GM18868 (cell line): Measurements from ENCODE around the gene DDHD1.
"Not testable (repeated sequence)": the region's sequence is repeated elsewhere in the genome, so short reads cannot be mapped to it uniquely, and the experiment has no call there.

Source experiments
- ATAC-seq: cut with Tn5 transposase; IDR thresholded peaks from one replicate; pipeline ENCODE4 v1.9.1; 2021; ENCODE audit warnings: mild to moderate bottlenecking, moderate library complexity; ENCODE audit not compliant: unreplicated experiment

DDHD1 gene

DNA sequence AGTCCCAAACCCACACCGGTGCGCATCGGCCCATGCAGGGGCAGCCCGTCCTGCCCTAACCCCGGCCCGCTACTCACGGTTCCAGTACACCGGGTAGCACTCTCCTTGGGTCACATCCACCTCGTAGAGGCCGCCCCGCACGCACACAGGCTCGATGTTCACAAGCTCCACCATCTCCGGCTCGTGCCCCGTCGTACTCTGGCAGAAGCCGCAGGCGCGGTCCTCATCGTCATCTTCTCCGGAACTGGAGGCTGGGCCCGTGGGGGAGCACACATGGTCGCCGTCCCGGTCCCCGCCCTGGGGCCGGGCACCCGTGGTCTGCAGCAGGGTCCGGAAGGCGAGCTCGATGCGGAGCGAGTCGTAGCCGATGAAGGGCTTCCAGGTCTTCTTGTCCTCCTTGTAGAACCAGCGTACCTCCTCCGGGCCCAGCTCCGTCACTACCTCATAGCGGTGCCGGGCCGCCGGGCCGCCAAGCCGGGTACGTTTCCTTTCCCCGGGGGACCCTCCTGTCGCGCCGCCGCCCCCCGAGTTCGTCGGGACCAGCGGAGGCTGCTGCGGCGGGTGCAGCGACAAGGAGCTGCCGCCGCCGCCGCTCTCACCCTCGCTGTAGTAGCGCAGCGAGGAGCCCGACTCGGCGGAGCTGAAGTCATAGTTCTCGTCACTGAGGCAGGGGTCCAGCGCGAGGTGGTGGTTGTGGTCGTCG is 788 bp downstream of the DDHD1 start:
- ATAC-seq, result peak; percentile 15

DNA sequence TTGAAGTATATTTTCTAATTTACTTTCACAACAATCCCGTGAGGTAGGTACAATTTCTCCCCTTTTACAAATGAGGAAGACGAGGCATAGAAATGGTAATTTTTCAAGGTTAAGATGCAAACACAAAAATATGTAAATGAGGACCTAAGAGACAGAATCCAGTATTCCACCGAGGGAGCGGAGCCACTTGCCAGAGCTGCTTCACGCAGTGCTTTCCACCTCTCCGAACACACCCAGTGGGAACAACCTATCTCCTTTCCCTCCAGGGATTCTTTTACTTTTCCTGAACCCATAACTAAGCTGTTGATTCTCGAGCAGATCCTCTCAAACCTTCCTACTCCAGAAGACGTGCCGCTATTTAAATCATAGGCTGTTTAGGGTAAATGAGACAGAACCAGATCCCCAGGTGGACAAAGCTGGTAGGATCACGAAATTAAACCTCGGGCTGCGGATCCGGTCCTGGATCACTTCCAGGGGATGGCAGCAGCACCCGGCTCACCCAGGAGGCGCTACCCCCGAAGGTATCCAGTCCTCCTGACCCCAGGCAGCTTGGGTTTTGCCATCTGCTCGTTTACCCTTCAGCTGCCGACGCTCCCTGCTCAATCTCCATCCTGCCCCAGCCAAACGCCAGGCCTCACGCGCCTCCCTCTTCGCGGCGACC is 1.5 kb downstream of the DDHD1 start:
- ATAC-seq, result no peak

DNA sequence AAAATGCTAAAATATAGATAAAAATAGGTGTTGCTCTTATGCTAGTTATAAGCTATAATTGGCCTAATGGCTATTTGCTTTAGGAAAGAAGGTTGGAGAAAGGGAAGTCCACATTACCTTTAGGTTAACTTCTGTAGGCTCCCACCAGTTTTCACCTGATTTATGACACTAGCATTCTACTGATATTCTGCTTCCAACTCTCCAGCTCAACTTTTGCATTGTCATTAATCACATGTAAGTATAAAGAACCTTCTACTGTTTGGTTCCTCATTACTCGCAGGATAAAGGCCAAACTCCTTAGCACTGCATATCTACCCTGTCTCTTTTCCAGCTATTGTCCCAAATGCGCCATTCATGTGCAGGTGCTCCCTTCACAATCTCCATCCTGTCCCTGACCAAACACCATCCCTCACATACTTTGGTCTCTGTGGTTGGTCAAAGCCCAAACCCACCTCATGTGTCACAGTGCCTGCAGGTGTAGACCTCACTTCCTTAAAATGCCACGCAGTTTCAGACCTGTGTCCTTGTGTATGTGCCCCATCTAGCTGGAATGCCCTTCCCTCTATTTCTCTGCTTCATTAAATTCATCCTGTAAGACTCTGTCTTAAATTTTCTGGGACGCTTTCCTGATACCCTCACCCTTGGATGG is 3.3 kb downstream of the DDHD1 start:
- ATAC-seq, result no peak

GRCh38 chr14:53148671-53149070 is 4.5 kb downstream of the DDHD1 start:
- ATAC-seq, result peak; percentile 20

DNA sequence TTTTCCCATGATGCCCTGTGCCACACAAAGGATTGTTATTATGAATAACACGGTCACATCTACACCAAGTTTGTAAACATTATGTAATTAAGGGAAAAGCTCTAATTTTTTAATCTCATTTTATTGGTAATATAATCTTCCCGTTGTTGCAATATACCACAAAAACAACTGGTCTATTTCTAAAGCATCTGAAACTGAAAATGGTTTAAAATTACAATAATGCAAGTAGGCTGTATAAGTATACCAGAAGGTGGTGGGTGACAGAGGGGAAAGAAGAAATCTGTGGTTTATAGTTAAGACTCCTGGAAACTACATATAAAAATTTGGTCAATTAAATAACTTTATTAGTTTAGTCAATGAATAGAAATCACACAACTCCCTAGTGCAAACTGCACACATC is 5.2 kb downstream of the DDHD1 start:
- ATAC-seq, result no peak

- no peak for ATAC-seq
Observed at GRCh38 chr14:53147208-53147607, 5.9 kb downstream of the DDHD1 start.

DNA sequence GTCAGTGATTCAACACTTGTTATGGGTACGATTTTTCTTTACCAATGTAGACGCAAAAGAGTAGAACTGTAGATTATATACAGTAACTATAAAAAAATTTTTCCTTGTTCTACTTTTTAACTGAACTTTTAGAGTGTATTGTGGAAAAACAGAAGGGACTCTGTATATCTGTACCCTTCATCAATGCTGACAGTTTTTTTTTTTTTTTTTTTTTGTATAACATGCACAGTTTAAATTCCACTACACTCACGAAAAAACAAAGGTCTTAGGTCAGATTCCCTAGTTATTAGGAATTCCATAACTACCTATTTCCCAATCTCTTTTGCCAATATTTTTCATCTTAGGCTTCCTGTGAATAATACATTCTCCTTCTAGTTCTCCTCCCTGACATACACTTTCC is 6.4 kb downstream of the DDHD1 start:
- no peak for ATAC-seq

GRCh38 chr14:53144244-53144643 is 8.9 kb downstream of the DDHD1 start:
- peak; percentile 83 for ATAC-seq

- ATAC-seq, result no peak
Observed at GRCh38 chr14:53140585-53140984, 12.5 kb downstream of the DDHD1 start.

- no peak for ATAC-seq
Observed at GRCh38 chr14:53137568-53138203, 15.4 kb downstream of the DDHD1 start.

GRCh38 chr14:53130491-53130890 is 22.6 kb downstream of the DDHD1 start:
- ATAC-seq, result not testable (repeated sequence)

DNA sequence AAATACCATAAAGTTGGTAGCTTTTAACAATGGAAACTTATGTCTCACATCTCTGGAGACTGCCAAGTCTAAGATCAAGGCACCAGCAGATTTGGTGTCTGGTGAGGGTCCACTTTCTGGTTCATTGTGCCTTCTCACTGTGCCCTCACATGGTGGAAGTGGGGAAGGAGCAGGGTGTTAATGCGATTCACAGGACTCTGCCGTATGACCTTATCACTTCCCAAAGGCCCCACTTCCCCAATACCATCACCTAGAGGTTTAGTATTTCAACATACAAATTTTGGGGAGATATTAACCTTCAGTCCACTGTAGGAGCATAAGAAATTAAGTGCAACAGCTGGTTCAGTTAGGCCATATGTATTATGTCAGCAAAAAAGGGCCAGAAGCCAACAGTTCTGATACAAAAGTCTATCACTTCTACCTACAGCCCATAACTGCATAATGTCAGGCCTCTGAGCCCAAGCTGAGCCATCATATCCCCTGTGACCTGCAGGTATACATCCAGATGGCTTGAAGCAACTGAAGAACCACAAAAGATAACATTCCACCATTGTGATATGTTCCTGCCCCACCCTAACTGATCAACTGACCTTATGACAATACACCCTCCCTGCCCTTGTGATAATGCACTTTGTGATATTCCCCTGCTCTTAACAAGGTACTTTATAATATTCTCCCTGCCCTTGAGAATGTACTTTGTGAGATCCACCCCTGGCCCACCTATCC is 24.7 kb downstream of the DDHD1 start:
- ATAC-seq, result no peak

DNA sequence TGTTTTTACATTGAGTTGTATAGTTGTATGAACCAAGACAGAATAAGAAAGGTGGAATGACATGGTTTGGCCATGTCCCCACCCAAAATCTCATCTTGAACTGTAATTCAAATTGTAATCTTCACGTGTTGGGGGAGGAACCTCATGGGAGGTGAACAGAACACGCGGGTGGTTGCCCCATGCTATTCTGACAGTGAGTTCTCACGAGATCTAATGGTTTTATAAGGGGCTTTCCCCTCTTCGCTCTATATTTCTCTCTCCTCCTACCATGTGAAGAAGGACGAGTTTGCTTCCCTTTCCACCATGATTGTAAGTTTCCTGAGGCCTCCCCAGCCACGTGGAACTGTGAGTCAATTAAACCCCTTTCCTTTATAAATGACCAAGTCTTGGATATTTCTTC is 25.3 kb downstream of the DDHD1 start:
- ATAC-seq, result no peak

DNA sequence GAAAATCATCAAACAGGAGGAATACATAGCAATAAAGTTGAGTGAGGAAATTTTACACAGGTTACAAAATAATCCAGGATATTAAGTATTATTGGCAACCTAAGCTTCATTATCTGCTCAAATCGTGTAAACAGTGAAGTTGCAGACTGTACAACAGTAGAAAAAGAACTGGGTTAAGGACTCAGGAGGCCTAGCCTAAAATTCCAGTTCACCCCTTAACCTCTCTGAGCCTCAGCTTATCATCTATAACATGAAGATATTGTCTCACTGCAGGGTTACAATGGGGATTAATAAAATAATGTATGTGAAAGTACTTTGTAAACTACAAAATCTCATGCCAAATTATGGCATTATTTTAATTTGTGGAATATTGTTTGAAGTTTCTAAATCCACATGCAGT is 26.0 kb downstream of the DDHD1 start:
- no peak for ATAC-seq

DNA sequence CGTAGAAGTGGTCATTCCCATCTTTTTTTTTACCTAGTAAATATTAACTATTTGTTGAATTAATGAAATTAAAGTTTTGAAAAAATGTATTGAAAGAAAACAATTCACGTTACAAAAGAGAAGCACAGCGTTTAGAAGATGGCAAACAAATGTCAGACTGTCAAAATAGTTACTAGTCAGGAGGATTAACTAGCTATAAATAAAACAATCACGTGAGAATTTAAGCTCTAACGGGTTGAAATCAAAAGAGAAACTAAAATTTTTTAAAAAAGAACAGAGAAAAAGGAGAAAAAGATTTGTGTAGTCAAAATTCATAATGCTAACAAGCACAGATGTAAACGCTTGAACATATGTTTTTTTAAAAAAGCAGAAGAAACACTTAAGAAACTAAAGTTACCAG is 26.4 kb downstream of the DDHD1 start:
- no peak for ATAC-seq

GRCh38 chr14:53124786-53125185 is 28.3 kb downstream of the DDHD1 start:
- no peak for ATAC-seq

GRCh38 chr14:53121419-53121818 is 31.7 kb downstream of the DDHD1 start:
- not testable (repeated sequence) for ATAC-seq

GRCh38 chr14:53117479-53117878 is 35.6 kb downstream of the DDHD1 start:
- not testable (repeated sequence) for ATAC-seq

DNA sequence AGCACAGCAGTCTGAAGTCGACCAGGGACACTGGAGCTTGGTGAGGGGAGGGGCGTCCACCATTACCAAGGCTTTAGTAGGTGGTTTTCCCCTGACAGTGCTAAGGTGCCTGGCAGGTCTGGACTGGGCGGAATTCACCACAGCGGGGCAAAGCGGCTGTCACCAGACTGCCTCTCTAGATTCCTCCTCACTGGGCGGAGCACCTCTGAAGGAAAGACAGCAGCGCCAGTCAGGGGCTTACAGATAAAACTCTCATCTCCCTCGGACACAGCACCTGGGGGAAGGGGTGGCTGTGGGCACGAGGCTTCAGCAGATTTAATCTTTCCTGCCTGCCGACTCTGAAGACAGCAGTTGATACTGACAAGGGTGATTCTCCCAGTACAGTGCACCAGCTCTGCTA is 39.1 kb downstream of the DDHD1 start:
- no peak for ATAC-seq

DNA sequence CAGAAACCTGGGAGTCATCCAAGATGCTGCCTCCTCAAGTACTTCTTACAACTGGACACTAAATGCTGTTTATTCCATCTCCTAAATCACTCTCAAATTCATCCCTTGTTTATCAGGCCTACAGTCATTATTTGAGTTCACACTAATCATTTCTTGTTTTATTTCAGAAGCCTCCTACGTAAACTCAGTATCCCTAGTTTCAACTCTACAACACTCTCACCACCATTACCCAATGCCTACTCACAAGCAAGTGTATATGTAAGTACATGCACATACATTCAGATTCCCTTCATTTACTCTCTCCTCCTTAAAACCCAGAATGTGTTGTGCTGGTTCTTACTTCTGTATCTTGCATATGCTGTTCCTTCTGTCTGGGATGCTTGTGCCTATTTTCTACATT is 43.0 kb downstream of the DDHD1 start:
- ATAC-seq, result no peak
